Activated CD4-positive, alpha-beta memory T cell treated with anti-CD3 and anti-CD28 coated beads for 36 hours (primary cell): ENCODE measurements around the gene NMT1. TPM values are rescaled to one million over a fixed set of nuclear protein-coding genes. Genes with fewer than 3 reads are reported as not detected.

Experiments used
- CTCF ChIA-PET: fragments of 350-600 bp; sonication (Branson Sonifier 250); formaldehyde crosslinking; loops from one replicate; lab custom pipeline; 2021; ENCODE audit warnings: antibody characterized with exemption, inconsistent platforms; lab: Charles Lee
- POLR2A ChIA-PET: fragments of 350-600 bp; sonication (Branson Sonifier 250); formaldehyde crosslinking; loops from one replicate; lab custom pipeline; 2021; ENCODE audit warnings: antibody characterized with exemption; lab: Charles Lee
- DNase-seq: peaks from one replicate; pipeline ENCODE4 v3.0.0-alpha.2; 2020
- H3K27ac Mint-ChIP-seq: one replicate; pipeline ENCODE4 v1.8.0; 2021; ENCODE audit warnings: mixed read lengths
- H3K27me3 Mint-ChIP-seq: one replicate; pipeline ENCODE4 v1.8.0; 2021; ENCODE audit warnings: mixed read lengths
- H3K36me3 Mint-ChIP-seq: one replicate; pipeline ENCODE4 v1.8.0; 2021; ENCODE audit warnings: mixed read lengths
- H3K4me1 Mint-ChIP-seq: one replicate; pipeline ENCODE4 v1.8.0; 2021; ENCODE audit warnings: low read depth, mixed read lengths
- H3K4me3 Mint-ChIP-seq: one replicate; pipeline ENCODE4 v1.8.0; 2021; ENCODE audit warnings: mild to moderate bottlenecking, mixed read lengths
- H3K9me3 Mint-ChIP-seq: one replicate; pipeline ENCODE4 v1.8.0; 2021; ENCODE audit warnings: mixed read lengths
- intact Hi-C: fragments of 100-400 bp; cut with micrococcal nuclease; formaldehyde crosslinking; loops from one replicate; pipeline ENCODE4 v1.15.1; 2023
- total RNA-seq, 2 experiments: library from RNA; stranded (reverse); gene quantifications; one replicate each; pipeline ENCODE4 v1.2.3, GENCODE V29; 2021

The NMT1 gene
- total RNA-seq, 2 experiments from 2014 or later: 158 TPM

- H3K27ac Mint-ChIP-seq: no peak overlapping the region
- no peaks in the 10 kb centered on the region for H3K27me3 Mint-ChIP-seq
- H3K9me3 Mint-ChIP-seq: no peaks in the 10 kb centered on the region
- DNase-seq: no peak
- POLR2A ChIA-PET: interaction anchor here (0.7 kb wide), 1 partner anchor 189 kb away, joined by 3 read pairs; no protein-coding TSS in a partner anchor
- peaks cover 37% of the 10 kb centered on the region for H3K36me3 Mint-ChIP-seq
- no peak overlapping the region for H3K4me3 Mint-ChIP-seq
- intact Hi-C loops: no loop called here
- no peaks in the 10 kb centered on the region for H3K4me1 Mint-ChIP-seq
- CTCF ChIA-PET: interaction anchor here (0.7 kb wide), 1 partner anchor 44 kb away, joined by 3 read pairs; no protein-coding TSS in a partner anchor
These were observed 25.3 kb downstream of the NMT1 start for GRCh38 chr17:45086391-45086790.

DNA sequence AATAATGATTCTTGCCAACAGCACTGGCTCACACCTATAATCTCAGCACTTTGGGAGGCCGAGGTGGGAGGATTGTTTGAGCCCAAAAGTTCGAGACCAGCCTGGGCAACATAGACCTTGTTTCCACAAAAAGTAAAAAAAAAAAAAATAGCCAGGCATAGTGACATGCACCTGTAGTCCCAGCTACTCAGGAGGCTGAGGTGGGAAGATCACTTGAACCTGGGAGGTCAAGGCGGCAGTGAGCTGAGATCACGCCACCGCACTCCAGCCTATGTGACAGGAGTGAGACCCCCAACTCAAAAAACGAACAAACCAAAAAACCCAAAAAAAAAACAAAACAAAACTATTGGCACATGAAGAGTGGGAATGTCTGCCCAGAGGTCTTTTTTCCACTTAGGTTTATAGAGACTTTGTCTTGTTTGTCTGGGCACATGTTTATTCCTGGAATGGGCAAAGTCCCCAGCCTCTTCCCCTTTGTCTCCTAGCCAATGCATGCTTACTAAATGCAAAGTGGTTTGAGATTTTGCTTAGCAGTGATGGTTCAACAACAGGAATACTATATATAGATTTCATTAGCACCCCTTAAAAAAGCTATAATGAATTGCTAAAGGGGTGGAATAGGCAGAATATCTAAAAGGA, 25.9 kb downstream of the NMT1 start:
- H3K36me3 Mint-ChIP-seq: peaks cover 34% of the 10 kb centered on the region

DNA sequence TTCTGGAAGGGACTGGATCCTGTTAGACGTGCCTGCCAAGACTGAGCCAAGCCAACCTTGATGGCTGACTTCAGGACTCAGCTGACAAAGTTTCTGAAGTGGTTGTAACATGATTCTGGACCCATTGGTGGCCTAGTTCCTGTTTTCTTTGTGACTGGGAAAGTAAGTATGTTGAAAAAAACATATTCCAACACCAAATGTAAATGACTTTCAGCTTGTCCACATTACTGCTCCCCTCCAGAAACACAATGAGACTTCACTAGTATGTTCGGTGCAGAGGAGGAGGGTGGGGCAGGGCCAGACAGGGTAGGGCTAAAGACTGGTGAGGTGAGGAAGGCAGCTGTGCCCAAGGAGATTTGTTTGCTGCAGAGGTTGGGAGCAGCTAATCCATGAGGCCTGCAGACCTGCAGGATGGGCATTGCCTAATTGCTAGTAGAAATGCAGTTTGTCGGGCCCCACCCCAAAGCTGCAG, 26.4 kb downstream of the NMT1 start:
- H3K27me3 Mint-ChIP-seq: no peaks in the 10 kb centered on the region
- no peaks in the 10 kb centered on the region for H3K4me1 Mint-ChIP-seq
- CTCF ChIA-PET: interaction anchor here (1.5 kb wide), 1 partner anchor 12 kb away, joined by 8 read pairs; no protein-coding TSS in a partner anchor
- no peak overlapping the region for H3K4me3 Mint-ChIP-seq
- no peak for DNase-seq
- no peaks in the 10 kb centered on the region for H3K9me3 Mint-ChIP-seq
- peaks cover 34% of the 10 kb centered on the region for H3K36me3 Mint-ChIP-seq
- H3K27ac Mint-ChIP-seq: no peak overlapping the region
- POLR2A ChIA-PET: no interaction called here
- intact Hi-C loops: no loop called here

More for the DNA sequence above, 25.9 kb downstream of the NMT1 start:
- H3K4me1 Mint-ChIP-seq: no peaks in the 10 kb centered on the region
- CTCF ChIA-PET: interaction anchor here (1.5 kb wide), 1 partner anchor 12 kb away, joined by 8 read pairs; no protein-coding TSS in a partner anchor
- no peak for DNase-seq
- no peaks in the 10 kb centered on the region for H3K27me3 Mint-ChIP-seq
- POLR2A ChIA-PET: no interaction called here
- H3K27ac Mint-ChIP-seq: no peak overlapping the region
- no peak overlapping the region for H3K4me3 Mint-ChIP-seq
- intact Hi-C loops: no loop called here
- no peaks in the 10 kb centered on the region for H3K9me3 Mint-ChIP-seq

DNA sequence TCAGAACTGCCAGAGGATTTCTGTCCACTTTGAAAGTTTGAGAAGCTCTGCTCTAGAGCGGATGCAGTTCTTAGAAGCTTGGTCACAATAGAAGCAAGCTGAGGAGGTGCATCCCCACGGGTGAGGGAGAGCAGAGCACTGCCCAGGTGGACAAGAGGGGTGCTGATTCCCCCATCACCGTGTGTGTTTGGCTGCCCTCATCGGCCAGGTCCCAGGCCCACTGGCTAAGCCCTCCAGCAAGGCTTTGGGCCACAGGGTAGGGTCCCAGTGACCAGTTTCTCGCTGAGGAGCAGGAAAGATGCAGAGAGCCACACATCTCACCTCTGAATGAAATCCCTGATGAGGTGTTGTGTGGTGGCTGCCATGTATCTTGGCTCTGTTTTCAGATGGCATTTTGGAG, 26.9 kb downstream of the NMT1 start:
- Mint-ChIP-seq H3K9me3 (no peaks in the 10 kb centered on the region), H3K36me3 (peaks cover 37% of the 10 kb centered on the region), H3K4me1 (no peaks in the 10 kb centered on the region), H3K27ac (no peak overlapping the region), H3K27me3 (no peaks in the 10 kb centered on the region), H3K4me3 (no peak overlapping the region)
- DNase-seq: no peak
- intact Hi-C loops: no loop called here
- ChIA-PET POLR2A (no interaction called here), CTCF (interaction anchor here (1.5 kb wide), 1 partner anchor 11 kb away, joined by 8 read pairs; no protein-coding TSS in a partner anchor)

GRCh38 chr17:45088741-45089140, 27.6 kb downstream of the NMT1 start:
- DNase-seq: no peak
- Mint-ChIP-seq H3K4me1 (no peaks in the 10 kb centered on the region), H3K4me3 (no peak overlapping the region), H3K36me3 (peaks cover 42% of the 10 kb centered on the region), H3K27ac (no peak overlapping the region), H3K27me3 (no peaks in the 10 kb centered on the region), H3K9me3 (no peaks in the 10 kb centered on the region)
- intact Hi-C loops: no loop called here
- POLR2A ChIA-PET: no interaction called here
- CTCF ChIA-PET: interaction anchor here (1.2 kb wide), 2 partner anchors 11 to 47 kb away, joined by 3 to 4 read pairs; partner anchors contain the start of gene ACBD4

- H3K9me3 Mint-ChIP-seq: no peaks in the 10 kb centered on the region
- ChIA-PET POLR2A (no interaction called here), CTCF (interaction anchor here (0.6 to 1.1 kb wide), 3 partner anchors 41 to 103 kb away, joined by 3 to 5 read pairs (median 3); no protein-coding TSS in a partner anchor)
- no peaks in the 10 kb centered on the region for H3K4me1 Mint-ChIP-seq
- H3K27me3 Mint-ChIP-seq: no peaks in the 10 kb centered on the region
- no peak overlapping the region for H3K4me3 Mint-ChIP-seq
- H3K27ac Mint-ChIP-seq: no peak overlapping the region
- intact Hi-C loops: no loop called here
- H3K36me3 Mint-ChIP-seq: peaks cover 49% of the 10 kb centered on the region
- no peak for DNase-seq
These were observed 29.6 kb downstream of the NMT1 start for GRCh38 chr17:45090711-45091110.

DNA sequence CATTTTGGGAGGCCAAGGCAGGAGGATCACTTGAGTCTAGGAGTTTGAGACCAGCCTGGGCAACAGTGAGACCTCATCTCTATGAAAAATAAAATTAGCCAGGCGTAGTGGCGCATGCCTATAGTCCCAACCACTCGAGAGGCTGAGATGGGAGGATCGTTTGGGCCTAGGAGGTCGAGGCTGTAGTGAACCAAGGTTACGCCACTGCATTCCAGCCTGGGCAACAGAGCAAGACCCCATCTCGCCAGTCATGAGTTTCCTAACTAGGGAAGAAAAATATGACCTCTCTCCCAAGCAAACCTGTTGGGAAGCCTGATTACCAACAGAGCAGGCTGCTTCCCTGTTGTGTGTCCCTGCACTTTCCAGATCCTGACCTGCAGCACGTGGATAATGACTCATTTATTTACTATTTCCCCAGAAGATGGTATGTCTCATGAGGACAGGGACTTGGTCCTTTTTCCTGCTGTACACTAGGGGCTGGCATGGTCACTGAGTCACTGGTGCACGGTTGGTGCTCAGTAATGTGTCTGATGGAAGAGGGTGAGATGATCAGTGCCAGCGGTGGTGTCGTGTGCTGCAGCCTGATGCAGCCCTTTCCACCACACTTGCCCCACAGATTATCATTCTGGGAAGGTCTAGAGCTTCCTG, 30.8 kb downstream of the NMT1 start:
- H3K4me1 Mint-ChIP-seq: no peaks in the 10 kb centered on the region
- H3K27ac Mint-ChIP-seq: peak overlapping the region; percentile 20
- POLR2A ChIA-PET: no interaction called here
- CTCF ChIA-PET: no interaction called here
- no peaks in the 10 kb centered on the region for H3K27me3 Mint-ChIP-seq
- intact Hi-C loops: no loop called here
- peaks cover 54% of the 10 kb centered on the region for H3K36me3 Mint-ChIP-seq
- no peak for DNase-seq
- no peak overlapping the region for H3K4me3 Mint-ChIP-seq
- H3K9me3 Mint-ChIP-seq: no peaks in the 10 kb centered on the region

- Mint-ChIP-seq H3K27ac (no peak overlapping the region), H3K36me3 (peaks cover 55% of the 10 kb centered on the region)
These were observed 31.9 kb downstream of the NMT1 start for GRCh38 chr17:45092911-45093430.

DNA sequence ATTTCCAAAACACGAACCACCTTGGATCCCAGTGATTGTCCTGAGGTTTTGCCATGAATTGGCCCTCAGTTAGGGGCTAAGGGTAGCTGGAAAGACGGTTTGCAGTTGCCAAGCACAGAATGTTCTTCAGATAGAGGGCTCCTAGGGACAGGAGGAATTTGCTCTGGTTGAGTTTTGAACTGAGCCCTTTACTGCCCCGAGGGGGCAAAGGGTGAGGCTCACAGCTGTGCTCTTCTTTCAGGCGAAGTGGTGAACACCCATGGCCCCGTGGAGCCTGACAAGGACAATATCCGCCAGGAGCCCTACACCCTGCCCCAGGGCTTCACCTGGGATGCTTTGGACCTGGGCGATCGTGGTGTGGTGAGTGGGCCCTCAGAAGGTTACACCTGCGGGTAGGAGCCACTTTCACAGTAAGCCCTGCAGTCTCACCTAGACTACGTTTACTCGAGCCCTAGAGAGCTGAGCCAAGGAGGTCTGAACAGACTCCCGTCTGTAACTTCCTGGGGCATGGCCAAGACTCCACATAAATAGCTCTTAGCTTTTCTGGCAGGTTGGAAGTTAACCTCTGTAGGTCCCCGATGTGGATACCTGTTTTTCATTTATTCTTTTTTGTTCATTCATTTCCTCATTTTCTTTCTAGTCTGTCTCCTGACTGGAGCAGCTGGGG, 32.5 kb downstream of the NMT1 start:
- Mint-ChIP-seq H3K4me1 (no peaks in the 10 kb centered on the region), H3K27ac (no peak overlapping the region), H3K4me3 (no peak overlapping the region), H3K36me3 (peaks cover 57% of the 10 kb centered on the region), H3K27me3 (no peaks in the 10 kb centered on the region), H3K9me3 (no peaks in the 10 kb centered on the region)
- DNase-seq: no peak
- intact Hi-C loops: no loop called here
- CTCF ChIA-PET: interaction anchor here (1.1 kb wide), 2 partner anchors 10 to 42 kb away, joined by 3 to 4 read pairs; partner anchors contain the start of gene ACBD4
- POLR2A ChIA-PET: no interaction called here

More at GRCh38 chr17:45092911-45093430, 31.9 kb downstream of the NMT1 start:
- CTCF ChIA-PET: interaction anchor here (1.1 kb wide), 1 partner anchor 11 kb away, joined by 4 read pairs; no protein-coding TSS in a partner anchor
- Mint-ChIP-seq H3K9me3 (no peaks in the 10 kb centered on the region), H3K4me3 (no peak overlapping the region), H3K4me1 (no peaks in the 10 kb centered on the region), H3K27me3 (no peaks in the 10 kb centered on the region)
- POLR2A ChIA-PET: no interaction called here
- DNase-seq: no peak
- intact Hi-C loops: no loop called here

DNA sequence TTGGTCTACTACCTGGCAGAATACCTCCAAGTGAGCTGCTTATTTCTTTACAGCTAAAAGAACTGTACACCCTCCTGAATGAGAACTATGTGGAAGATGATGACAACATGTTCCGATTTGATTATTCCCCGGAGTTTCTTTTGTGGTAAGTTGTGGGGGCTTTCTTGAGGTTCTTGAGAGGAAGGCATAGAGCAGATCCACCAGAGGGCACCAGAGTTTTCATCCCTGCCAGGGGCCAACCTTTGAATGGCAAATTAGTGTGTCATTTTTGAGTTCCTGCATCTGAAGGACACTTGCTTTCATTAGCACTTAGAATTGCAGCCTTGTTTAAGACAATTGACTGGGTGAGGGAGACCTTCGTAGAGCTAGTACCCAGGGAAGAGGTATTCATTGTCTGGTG, 35.0 kb downstream of the NMT1 start:
- intact Hi-C loops: loop anchor here (5.0 kb wide), 1 partner anchor 64 kb away; no protein-coding TSS in a partner anchor
- ChIA-PET POLR2A (no interaction called here), CTCF (no interaction called here)
- DNase-seq: no peak
- peaks cover 55% of the 10 kb centered on the region for H3K36me3 Mint-ChIP-seq
- no peak overlapping the region for H3K4me3 Mint-ChIP-seq
- no peak overlapping the region for H3K27ac Mint-ChIP-seq
- H3K27me3 Mint-ChIP-seq: no peaks in the 10 kb centered on the region
- no peaks in the 10 kb centered on the region for H3K4me1 Mint-ChIP-seq
- no peaks in the 10 kb centered on the region for H3K9me3 Mint-ChIP-seq

DNA sequence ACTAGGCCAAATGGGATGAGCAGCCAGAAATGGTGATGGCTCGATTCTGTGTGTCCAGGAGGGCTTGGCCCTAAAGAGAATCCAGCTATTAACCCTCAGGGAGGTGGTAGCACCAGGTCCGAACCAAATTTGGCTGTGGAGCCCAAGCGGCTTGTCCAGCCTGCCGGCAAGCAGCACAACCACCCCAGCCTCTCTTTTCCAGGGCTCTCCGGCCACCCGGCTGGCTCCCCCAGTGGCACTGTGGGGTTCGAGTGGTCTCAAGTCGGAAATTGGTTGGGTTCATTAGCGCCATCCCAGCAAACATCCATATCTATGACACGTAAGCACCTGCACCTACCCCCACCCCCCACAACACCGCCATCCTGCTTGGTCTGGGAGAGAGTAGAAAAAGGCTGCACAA, 35.8 kb downstream of the NMT1 start:
- Mint-ChIP-seq H3K36me3 (peaks cover 55% of the 10 kb centered on the region), H3K4me1 (no peaks in the 10 kb centered on the region), H3K27ac (no peak overlapping the region), H3K27me3 (no peaks in the 10 kb centered on the region), H3K9me3 (no peaks in the 10 kb centered on the region), H3K4me3 (no peak overlapping the region)
- ChIA-PET CTCF (interaction anchor here (1.2 kb wide), 1 partner anchor 38 kb away, joined by 3 read pairs; the partner anchor contains the start of gene ACBD4), POLR2A (no interaction called here)
- intact Hi-C loops: loop anchor here (5.0 kb wide), 1 partner anchor 65 kb away; no protein-coding TSS in a partner anchor
- DNase-seq: no peak
